Activated CD4-positive, alpha-beta T cell treated with anti-CD3 and anti-CD28 coated beads for 1 hour (primary cell): Measurements from ENCODE around the gene KRT32.

Source experiments
- DNase-seq: peaks from one replicate; pipeline ENCODE4 v3.0.0-alpha.2; 2020

KRT32 gene

GRCh38 chr17:41466988-41467387 is at the start of gene KRT32:
KRT32 (minus strand) TSS chr17:41467386; CDS start chr17:41467325, 61 bp downstream.
- no peak for DNase-seq

GRCh38 chr17:41516830-41517283 is 49.7 kb upstream of the KRT32 start:
- no peak for DNase-seq

GRCh38 chr17:41516147-41516829 is 49.1 kb upstream of the KRT32 start:
- DNase-seq: no peak

- DNase-seq: no peak
Measured at GRCh38 chr17:41513168-41513547, 46.0 kb upstream of the KRT32 start.

GRCh38 chr17:41512546-41513167 is 45.5 kb upstream of the KRT32 start:
- no peak for DNase-seq

GRCh38 chr17:41511716-41512115 is 44.5 kb upstream of the KRT32 start:
- no peak for DNase-seq

GRCh38 chr17:41511116-41511515 is 43.9 kb upstream of the KRT32 start:
- no peak for DNase-seq

- DNase-seq: no peak
Measured at GRCh38 chr17:41510251-41511065, 43.3 kb upstream of the KRT32 start.

- no peak for DNase-seq
Measured at GRCh38 chr17:41507315-41507880, 40.2 kb upstream of the KRT32 start.

GRCh38 chr17:41505809-41506767 is 38.9 kb upstream of the KRT32 start:
- no peak for DNase-seq

GRCh38 chr17:41505007-41505808 is 38.0 kb upstream of the KRT32 start, which contains the start of gene KRT13:
KRT13 (minus strand) TSS chr17:41505612; CDS start chr17:41505550, 62 bp downstream.
- DNase-seq: no peak

GRCh38 chr17:41504246-41504977 is 37.2 kb upstream of the KRT32 start:
- DNase-seq: no peak

GRCh38 chr17:41503202-41503601 is 36.0 kb upstream of the KRT32 start:
- DNase-seq: no peak

GRCh38 chr17:41500131-41500911 is 33.1 kb upstream of the KRT32 start:
- no peak for DNase-seq

GRCh38 chr17:41499714-41500113 is 32.5 kb upstream of the KRT32 start:
- DNase-seq: no peak

GRCh38 chr17:41498276-41498675 is 31.1 kb upstream of the KRT32 start:
- no peak for DNase-seq

GRCh38 chr17:41496803-41497484 is 29.8 kb upstream of the KRT32 start:
- DNase-seq: peak; percentile 15

- no peak for DNase-seq
Measured at GRCh38 chr17:41494524-41494923, 27.3 kb upstream of the KRT32 start.

- DNase-seq: no peak
Measured at GRCh38 chr17:41492771-41493170, 25.6 kb upstream of the KRT32 start.
